Measurements from ENCODE around the gene TMEM140. TPM values are rescaled to one million over a fixed set of nuclear protein-coding genes. Genes with fewer than 3 reads are reported as not detected.

Gene TMEM140
- total and polyA plus RNA-seq, 2 of the 13 experiments (the other 11 are each of a cell fraction or from before 2014, with no cell fraction given) = 9.2 to 21.7 TPM

DNA sequence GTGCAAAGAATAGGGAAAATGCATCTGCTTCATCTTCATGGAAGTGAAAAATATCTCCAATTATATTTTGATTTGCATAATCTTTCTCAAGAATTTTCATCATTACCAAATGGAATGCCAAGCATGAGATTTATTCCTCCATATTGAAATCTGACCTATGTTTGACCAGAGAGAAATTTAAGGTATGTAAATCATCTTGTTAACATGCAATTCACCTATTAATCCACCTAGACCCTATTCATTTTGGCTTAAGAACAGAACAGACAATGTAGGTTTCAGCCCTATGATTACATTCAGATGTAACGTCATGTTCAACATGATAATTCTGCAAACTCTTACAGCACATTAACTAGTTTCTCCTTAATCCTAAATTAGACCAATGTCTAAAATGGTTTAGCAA, 30.8 kb upstream of the TMEM140 start:
- Histone ChIP-seq H2AFZ (ENCODE audit: low read length) (no peak overlapping the region), H3K4me2 (ENCODE audit: low read depth, low read length) (no peak overlapping the region), H4K20me1 (ENCODE audit: insufficient read depth, low read length) (no peaks in the 10 kb centered on the region), H3K79me2 (ENCODE audit: insufficient read depth, low read length) (no peaks in the 10 kb centered on the region), H3K9ac (ENCODE audit: insufficient read depth, low read depth, low read length) (no peak overlapping the region), H3K9me3 (ENCODE audit: low read length) (no peaks in the 10 kb centered on the region), H3K4me1 (ENCODE audit: insufficient read depth, low read length) (peaks cover 19% of the 10 kb centered on the region), H3K36me3 (replicated peaks in 1 of 2; ENCODE audit: control insufficient read depth in 1 of 2, insufficient read depth in 2 of 2, low read length in 2 of 2) (no peaks in the 10 kb centered on the region), H3K27me3 (ENCODE audit: control insufficient read depth in 1 of 2, insufficient read depth in 2 of 2, low read length in 2 of 2) (no peaks in the 10 kb centered on the region), H3K27ac (ENCODE audit: extremely low read length, insufficient read depth, low read length) (no peak overlapping the region), H3K4me3 (replicated peaks in 1 of 3; ENCODE audit: insufficient read depth in 1 of 3, low read depth in 2 of 3, low read length in 3 of 3) (no peak overlapping the region)
- intact Hi-C loops (cut with micrococcal nuclease; ENCODE audit: unreplicated experiment) (loop anchor here (10.0 kb wide), 1 partner anchor 62 kb away; no protein-coding TSS in a partner anchor), in situ Hi-C loops (cut with HindIII; ENCODE audit: extremely low pct_ligation_motif_present, low pct_unique_long_range_greater_than_20kb) (no loop called here)
- ATAC-seq (no peak), DNase-seq (ENCODE audit: low spot score) (no peak), FAIRE-seq (no peak)
- 100% methylated on average over 1 of the region's 1 CpG for WGBS (ENCODE audit: low lambda C conversion rate)
- ChIA-PET CTCF (ENCODE audit: low intra/inter-chr PET ratio, low total read pairs) (no interaction called here), POLR2A (no interaction called here)
- BruUV-seq (replicated peaks) = no TSS peak
- TF ChIP-seq SIN3B (IDR thresholded peaks at IDR 0.05; ENCODE audit: low read length) (no peak), LBX2 (CRISPR knock-in tag; IDR thresholded peaks at IDR 0.05; ENCODE audit: borderline replicate concordance) (no peak), HMG20B (CRISPR knock-in tag; conservative IDR thresholded peaks at IDR 0.05) (no peak), GATAD1 (CRISPR knock-in tag; IDR thresholded peaks at IDR 0.05) (no peak), MATR3 (CRISPR knock-in tag; IDR thresholded peaks at IDR 0.05) (no peak), ZNF101 (CRISPR knock-in tag; IDR thresholded peaks at IDR 0.05; ENCODE audit: borderline replicate concordance, low read depth) (no peak), KDM5A (IDR thresholded peaks at IDR 0.05; ENCODE audit: borderline replicate concordance, low read length) (no peak), RARA (CRISPR knock-in tag; IDR thresholded peaks at IDR 0.05) (no peak), MTA3 (CRISPR knock-in tag; IDR thresholded peaks at IDR 0.05) (no peak), GZF1 (CRISPR knock-in tag; IDR thresholded peaks at IDR 0.05) (no peak), TOE1 (CRISPR knock-in tag; IDR thresholded peaks at IDR 0.05) (no peak), ZNF569 (CRISPR knock-in tag; IDR thresholded peaks at IDR 0.05; ENCODE audit: borderline replicate concordance) (no peak), PLSCR1 (CRISPR knock-in tag; IDR thresholded peaks at IDR 0.05; ENCODE audit: borderline replicate concordance) (no peak), PATZ1 (CRISPR knock-in tag; IDR thresholded peaks at IDR 0.05) (no peak), ATF6 (CRISPR knock-in tag; conservative IDR thresholded peaks at IDR 0.05) (no peak), ZNF33B (CRISPR knock-in tag; IDR thresholded peaks at IDR 0.05) (no peak), ZNF678 (CRISPR knock-in tag; IDR thresholded peaks at IDR 0.05) (no peak), ETV5 (CRISPR knock-in tag; IDR thresholded peaks at IDR 0.05; ENCODE audit: borderline replicate concordance) (no peak), ZNF451 (CRISPR knock-in tag; IDR thresholded peaks at IDR 0.05) (no peak)
- TF ChIP-seq, protein P1, sequence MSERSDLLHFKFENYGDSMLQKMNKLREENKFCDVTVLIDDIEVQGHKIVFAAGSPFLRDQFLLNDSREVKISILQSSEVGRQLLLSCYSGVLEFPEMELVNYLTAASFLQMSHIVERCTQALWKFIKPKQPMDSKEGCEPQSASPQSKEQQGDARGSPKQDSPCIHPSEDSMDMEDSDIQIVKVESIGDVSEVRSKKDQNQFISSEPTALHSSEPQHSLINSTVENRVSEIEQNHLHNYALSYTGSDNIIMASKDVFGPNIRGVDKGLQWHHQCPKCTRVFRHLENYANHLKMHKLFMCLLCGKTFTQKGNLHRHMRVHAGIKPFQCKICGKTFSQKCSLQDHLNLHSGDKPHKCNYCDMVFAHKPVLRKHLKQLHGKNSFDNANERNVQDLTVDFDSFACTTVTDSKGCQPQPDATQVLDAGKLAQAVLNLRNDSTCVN (CRISPR knock-in tag; IDR thresholded peaks at IDR 0.05; ENCODE audit: borderline replicate concordance) = no peak
